ENCODE measurements around the gene IL1RAPL1. TPM values are rescaled to one million over a fixed set of nuclear protein-coding genes. Genes with fewer than 3 reads are reported as not detected.

The IL1RAPL1 gene
- total RNA-seq, 2 donors from 2014 or later: not detected

GRCh38 chrX:29229802-29230201 is 642.6 kb downstream of the IL1RAPL1 start:
- Mint-ChIP-seq H3K9me3 (peaks cover 4% of the 10 kb centered on the region), H3K27ac (no peak overlapping the region), H3K27me3 (no peaks in the 10 kb centered on the region)

GRCh38 chrX:29231800-29232199 is 644.6 kb downstream of the IL1RAPL1 start:
- Mint-ChIP-seq H3K4me1 (no peaks in the 10 kb centered on the region), H3K27ac (no peak overlapping the region), H3K27me3 (no peaks in the 10 kb centered on the region), H3K4me3 (no peak overlapping the region), H3K9me3 (no peaks in the 10 kb centered on the region), H3K36me3 (ENCODE audit: low read depth) (no peaks in the 10 kb centered on the region)
- no peak for ATAC-seq (replicated peaks)

More at GRCh38 chrX:29229802-29230201, 642.6 kb downstream of the IL1RAPL1 start:
- Mint-ChIP-seq H3K36me3 (ENCODE audit: low read depth) (no peaks in the 10 kb centered on the region), H3K4me3 (no peak overlapping the region), H3K4me1 (no peaks in the 10 kb centered on the region)
- no peak for ATAC-seq (replicated peaks)

GRCh38 chrX:29233592-29234183 is 646.4 kb downstream of the IL1RAPL1 start:
- H3K9me3 Mint-ChIP-seq: no peaks in the 10 kb centered on the region
- H3K36me3 Mint-ChIP-seq (ENCODE audit: low read depth): no peaks in the 10 kb centered on the region
- H3K27me3 Mint-ChIP-seq: no peaks in the 10 kb centered on the region
- H3K4me1 Mint-ChIP-seq: no peaks in the 10 kb centered on the region
- ATAC-seq (replicated peaks): no peak
- no peak overlapping the region for H3K27ac Mint-ChIP-seq
- no peak overlapping the region for H3K4me3 Mint-ChIP-seq

- Mint-ChIP-seq H3K4me3 (no peak overlapping the region), H3K27me3 (no peaks in the 10 kb centered on the region)
Observed at GRCh38 chrX:29237972-29238371, 650.7 kb downstream of the IL1RAPL1 start.

GRCh38 chrX:29241809-29242208 is 654.6 kb downstream of the IL1RAPL1 start:
- Mint-ChIP-seq H3K4me3 (no peak overlapping the region), H3K27ac (no peak overlapping the region), H3K4me1 (no peaks in the 10 kb centered on the region), H3K9me3 (peaks cover 6% of the 10 kb centered on the region), H3K27me3 (no peaks in the 10 kb centered on the region), H3K36me3 (ENCODE audit: low read depth) (no peaks in the 10 kb centered on the region)
- no peak for ATAC-seq (replicated peaks)

More at GRCh38 chrX:29237972-29238371, 650.7 kb downstream of the IL1RAPL1 start:
- no peak overlapping the region for H3K27ac Mint-ChIP-seq
- H3K36me3 Mint-ChIP-seq (ENCODE audit: low read depth): no peaks in the 10 kb centered on the region
- no peaks in the 10 kb centered on the region for H3K4me1 Mint-ChIP-seq
- no peak for ATAC-seq (replicated peaks)
- H3K9me3 Mint-ChIP-seq: no peaks in the 10 kb centered on the region

GRCh38 chrX:29242856-29243255 is 655.6 kb downstream of the IL1RAPL1 start:
- ATAC-seq (replicated peaks): no peak
- H3K27ac Mint-ChIP-seq: no peak overlapping the region
- no peaks in the 10 kb centered on the region for H3K4me1 Mint-ChIP-seq
- peaks cover 6% of the 10 kb centered on the region for H3K9me3 Mint-ChIP-seq
- no peaks in the 10 kb centered on the region for H3K36me3 Mint-ChIP-seq (ENCODE audit: low read depth)
- H3K4me3 Mint-ChIP-seq: no peak overlapping the region
- no peaks in the 10 kb centered on the region for H3K27me3 Mint-ChIP-seq

GRCh38 chrX:29243942-29244341 is 656.7 kb downstream of the IL1RAPL1 start:
- no peak for ATAC-seq (replicated peaks)
- H3K4me3 Mint-ChIP-seq: no peak overlapping the region
- H3K9me3 Mint-ChIP-seq: peaks cover 6% of the 10 kb centered on the region
- no peaks in the 10 kb centered on the region for H3K27me3 Mint-ChIP-seq
- no peaks in the 10 kb centered on the region for H3K4me1 Mint-ChIP-seq
- H3K36me3 Mint-ChIP-seq (ENCODE audit: low read depth): no peaks in the 10 kb centered on the region
- no peak overlapping the region for H3K27ac Mint-ChIP-seq

GRCh38 chrX:29254515-29254914 is 667.3 kb downstream of the IL1RAPL1 start:
- no peak overlapping the region for H3K4me3 Mint-ChIP-seq
- no peak overlapping the region for H3K27ac Mint-ChIP-seq
- H3K36me3 Mint-ChIP-seq (ENCODE audit: low read depth): no peaks in the 10 kb centered on the region
- no peaks in the 10 kb centered on the region for H3K4me1 Mint-ChIP-seq
- no peaks in the 10 kb centered on the region for H3K27me3 Mint-ChIP-seq
- ATAC-seq (replicated peaks): no peak
- H3K9me3 Mint-ChIP-seq: no peaks in the 10 kb centered on the region

GRCh38 chrX:29257521-29257920 is 670.3 kb downstream of the IL1RAPL1 start:
- Mint-ChIP-seq H3K4me3 (no peak overlapping the region), H3K4me1 (no peaks in the 10 kb centered on the region), H3K27ac (no peak overlapping the region), H3K36me3 (ENCODE audit: low read depth) (no peaks in the 10 kb centered on the region), H3K9me3 (no peaks in the 10 kb centered on the region), H3K27me3 (no peaks in the 10 kb centered on the region)
- ATAC-seq (replicated peaks): no peak

GRCh38 chrX:29269390-29269789 is 682.1 kb downstream of the IL1RAPL1 start:
- H3K27ac Mint-ChIP-seq: no peak overlapping the region
- H3K9me3 Mint-ChIP-seq: no peaks in the 10 kb centered on the region
- ATAC-seq (replicated peaks): no peak
- H3K4me1 Mint-ChIP-seq: no peaks in the 10 kb centered on the region
- H3K4me3 Mint-ChIP-seq: no peak overlapping the region
- H3K36me3 Mint-ChIP-seq (ENCODE audit: low read depth): no peaks in the 10 kb centered on the region
- H3K27me3 Mint-ChIP-seq: no peaks in the 10 kb centered on the region

GRCh38 chrX:29274517-29274916 is 687.3 kb downstream of the IL1RAPL1 start:
- peaks cover 5% of the 10 kb centered on the region for H3K9me3 Mint-ChIP-seq
- H3K27me3 Mint-ChIP-seq: no peaks in the 10 kb centered on the region
- H3K36me3 Mint-ChIP-seq (ENCODE audit: low read depth): no peaks in the 10 kb centered on the region
- H3K4me3 Mint-ChIP-seq: no peak overlapping the region
- H3K4me1 Mint-ChIP-seq: no peaks in the 10 kb centered on the region
- ATAC-seq (replicated peaks): no peak
- no peak overlapping the region for H3K27ac Mint-ChIP-seq

GRCh38 chrX:29275928-29276327 is 688.7 kb downstream of the IL1RAPL1 start:
- Mint-ChIP-seq H3K4me3 (no peak overlapping the region), H3K27me3 (no peaks in the 10 kb centered on the region), H3K27ac (no peak overlapping the region), H3K4me1 (no peaks in the 10 kb centered on the region), H3K36me3 (ENCODE audit: low read depth) (no peaks in the 10 kb centered on the region), H3K9me3 (peaks cover 5% of the 10 kb centered on the region)
- ATAC-seq (replicated peaks): no peak

GRCh38 chrX:29281078-29281742 is 694.0 kb downstream of the IL1RAPL1 start:
- no peak for ATAC-seq (replicated peaks)
- no peaks in the 10 kb centered on the region for H3K4me1 Mint-ChIP-seq
- H3K9me3 Mint-ChIP-seq: peaks cover 3% of the 10 kb centered on the region
- H3K4me3 Mint-ChIP-seq: no peak overlapping the region
- H3K27ac Mint-ChIP-seq: no peak overlapping the region
- no peaks in the 10 kb centered on the region for H3K27me3 Mint-ChIP-seq
- no peaks in the 10 kb centered on the region for H3K36me3 Mint-ChIP-seq (ENCODE audit: low read depth)

- Mint-ChIP-seq H3K36me3 (ENCODE audit: low read depth) (no peaks in the 10 kb centered on the region), H3K4me3 (no peak overlapping the region)
Observed at GRCh38 chrX:29285664-29286063, 698.4 kb downstream of the IL1RAPL1 start.

GRCh38 chrX:29295987-29296680 is 708.9 kb downstream of the IL1RAPL1 start:
- H3K9me3 Mint-ChIP-seq: no peaks in the 10 kb centered on the region
- no peak overlapping the region for H3K27ac Mint-ChIP-seq
- ATAC-seq (replicated peaks): no peak
- H3K27me3 Mint-ChIP-seq: no peaks in the 10 kb centered on the region
- H3K4me1 Mint-ChIP-seq: no peaks in the 10 kb centered on the region
- H3K36me3 Mint-ChIP-seq (ENCODE audit: low read depth): no peaks in the 10 kb centered on the region
- H3K4me3 Mint-ChIP-seq: no peak overlapping the region

More at GRCh38 chrX:29285664-29286063, 698.4 kb downstream of the IL1RAPL1 start:
- no peaks in the 10 kb centered on the region for H3K27me3 Mint-ChIP-seq
- no peak overlapping the region for H3K27ac Mint-ChIP-seq
- H3K4me1 Mint-ChIP-seq: no peaks in the 10 kb centered on the region
- ATAC-seq (replicated peaks): no peak
- H3K9me3 Mint-ChIP-seq: peaks cover 3% of the 10 kb centered on the region

Data from activated T-helper 17 cell treated with anti-CD3 and anti-CD28 coated beads, Interleukin-2, amount 50 U/mL, for 72 hours (primary cell).